ENCODE measurements around the gene FABP7.

FABP7 gene

GRCh38 chr6:122734529-122735395 is 44.8 kb upstream of the FABP7 start:
- Histone ChIP-seq H2AFZ (ENCODE audit: low read depth, low read length) (no peak overlapping the region), H3K27me3 (ENCODE audit: control insufficient read depth in 1 of 2, insufficient read depth in 1 of 2, low read length in 2 of 2) (peaks cover 0 to 2% of the 10 kb centered on the region in 2 experiments), H3K23ac (ENCODE audit: low read length in 2 of 2) (no peak overlapping the region), H2BK120ac (ENCODE audit: low read depth, low read length) (no peak overlapping the region), H3K14ac (ENCODE audit: low read length in 2 of 2) (peak overlapping the region in 1 of 2 experiments; percentile 12), H3K4me3 (ENCODE audit: insufficient read depth in 1 of 2, low read depth in 1 of 2, low read length in 2 of 2) (peak overlapping the region in 1 of 2 experiments; percentile 3), H3K79me1 (replicated peaks; ENCODE audit: low read length, poor library complexity, severe bottlenecking) (no peaks in the 10 kb centered on the region), H4K8ac (ENCODE audit: low read length) (no peak overlapping the region), H3K36me3 (ENCODE audit: control insufficient read depth in 1 of 2, insufficient read depth in 2 of 2, low read depth in 1 of 2, low read length in 2 of 2) (no peaks in the 10 kb centered on the region), H3K9ac (ENCODE audit: low read length) (peak overlapping the region; percentile 18), H2BK15ac (ENCODE audit: low read depth, poor library complexity, severe bottlenecking) (no peak overlapping the region), H2BK12ac (ENCODE audit: low read length in 2 of 2) (no peak overlapping the region), H3K18ac (ENCODE audit: low read depth in 1 of 2, low read length in 2 of 2) (no peak overlapping the region), H3K4me1 (ENCODE audit: control insufficient read depth, insufficient read depth, low read depth, low read length) (no peaks in the 10 kb centered on the region), H2BK5ac (ENCODE audit: low read depth, low read length, poor library complexity, severe bottlenecking) (no peak overlapping the region), H4K91ac (ENCODE audit: low read length) (no peak overlapping the region), H2AK5ac (ENCODE audit: low read length, severe bottlenecking) (no peak overlapping the region), H3K4me2 (ENCODE audit: low read length, poor library complexity, severe bottlenecking) (no peak overlapping the region), H3K27ac (ENCODE audit: low read length, poor library complexity, severe bottlenecking) (no peak overlapping the region), H3K9me3 (ENCODE audit: control insufficient read depth, low read length) (no peaks in the 10 kb centered on the region), H3K4ac (ENCODE audit: low read depth in 1 of 2, low read length in 2 of 2) (peak overlapping the region in 1 of 2 experiments; percentile 30)
- no peak for DNase-seq
- 67% methylated on average over 7 of the region's 10 CpGs for WGBS

GRCh38 chr6:122735582-122735981 is 43.9 kb upstream of the FABP7 start:
- H2AFZ ChIP-seq (ENCODE audit: low read depth, low read length): no peak overlapping the region
- H3K4me1 ChIP-seq (ENCODE audit: control insufficient read depth, insufficient read depth, low read depth, low read length): no peaks in the 10 kb centered on the region
- 93% methylated on average over 3 of the region's 4 CpGs for WGBS

GRCh38 chr6:122736163-122736562 is 43.4 kb upstream of the FABP7 start:
- no peak overlapping the region for H2BK120ac ChIP-seq (ENCODE audit: low read depth, low read length)
- H2BK5ac ChIP-seq (ENCODE audit: low read depth, low read length, poor library complexity, severe bottlenecking): no peak overlapping the region
- peaks cover 0 to 2% of the 10 kb centered on the region in 2 experiments for H3K27me3 ChIP-seq (ENCODE audit: control insufficient read depth in 1 of 2, insufficient read depth in 1 of 2, low read length in 2 of 2)
- no peak overlapping the region for H3K23ac ChIP-seq (ENCODE audit: low read length in 2 of 2)
- no peak overlapping the region for H4K91ac ChIP-seq (ENCODE audit: low read length)
- no peak overlapping the region for H3K4me3 ChIP-seq (ENCODE audit: insufficient read depth in 1 of 2, low read depth in 1 of 2, low read length in 2 of 2)
- no peak for DNase-seq
- H3K27ac ChIP-seq (ENCODE audit: low read length, poor library complexity, severe bottlenecking): no peak overlapping the region
- no peak overlapping the region for H2AK5ac ChIP-seq (ENCODE audit: low read length, severe bottlenecking)
- H3K9ac ChIP-seq (ENCODE audit: low read length): no peak overlapping the region
- H3K4me2 ChIP-seq (ENCODE audit: low read length, poor library complexity, severe bottlenecking): no peak overlapping the region
- no peak overlapping the region for H3K14ac ChIP-seq (ENCODE audit: low read length in 2 of 2)
- H2BK12ac ChIP-seq (ENCODE audit: low read length in 2 of 2): no peak overlapping the region
- H3K79me1 ChIP-seq (replicated peaks; ENCODE audit: low read length, poor library complexity, severe bottlenecking): no peaks in the 10 kb centered on the region
- no peak overlapping the region for H3K4ac ChIP-seq (ENCODE audit: low read depth in 1 of 2, low read length in 2 of 2)
- H4K8ac ChIP-seq (ENCODE audit: low read length): no peak overlapping the region
- no peak overlapping the region for H2BK15ac ChIP-seq (ENCODE audit: low read depth, poor library complexity, severe bottlenecking)
- no peaks in the 10 kb centered on the region for H3K9me3 ChIP-seq (ENCODE audit: control insufficient read depth, low read length)
- H3K4me1 ChIP-seq (ENCODE audit: control insufficient read depth, insufficient read depth, low read depth, low read length): no peaks in the 10 kb centered on the region
- no peak overlapping the region for H3K18ac ChIP-seq (ENCODE audit: low read depth in 1 of 2, low read length in 2 of 2)
- WGBS: 96% methylated on average over 3 of the region's 4 CpGs
- no peak overlapping the region for H2AFZ ChIP-seq (ENCODE audit: low read depth, low read length)
- no peaks in the 10 kb centered on the region for H3K36me3 ChIP-seq (ENCODE audit: control insufficient read depth in 1 of 2, insufficient read depth in 2 of 2, low read depth in 1 of 2, low read length in 2 of 2)

More at GRCh38 chr6:122735582-122735981, 43.9 kb upstream of the FABP7 start:
- H3K23ac ChIP-seq (ENCODE audit: low read length in 2 of 2): no peak overlapping the region
- no peak overlapping the region for H3K18ac ChIP-seq (ENCODE audit: low read depth in 1 of 2, low read length in 2 of 2)
- no peak overlapping the region for H2BK15ac ChIP-seq (ENCODE audit: low read depth, poor library complexity, severe bottlenecking)
- no peaks in the 10 kb centered on the region for H3K9me3 ChIP-seq (ENCODE audit: control insufficient read depth, low read length)
- H3K79me1 ChIP-seq (replicated peaks; ENCODE audit: low read length, poor library complexity, severe bottlenecking): no peaks in the 10 kb centered on the region
- no peak overlapping the region for H3K9ac ChIP-seq (ENCODE audit: low read length)
- no peak overlapping the region for H4K91ac ChIP-seq (ENCODE audit: low read length)
- H3K27me3 ChIP-seq (ENCODE audit: control insufficient read depth in 1 of 2, insufficient read depth in 1 of 2, low read length in 2 of 2): peaks cover 0 to 2% of the 10 kb centered on the region in 2 experiments
- no peak for DNase-seq
- no peak overlapping the region for H3K4me2 ChIP-seq (ENCODE audit: low read length, poor library complexity, severe bottlenecking)
- H3K4me3 ChIP-seq (ENCODE audit: insufficient read depth in 1 of 2, low read depth in 1 of 2, low read length in 2 of 2): no peak overlapping the region
- no peak overlapping the region for H2AK5ac ChIP-seq (ENCODE audit: low read length, severe bottlenecking)
- H2BK12ac ChIP-seq (ENCODE audit: low read length in 2 of 2): no peak overlapping the region
- no peak overlapping the region for H3K4ac ChIP-seq (ENCODE audit: low read depth in 1 of 2, low read length in 2 of 2)
- no peaks in the 10 kb centered on the region for H3K36me3 ChIP-seq (ENCODE audit: control insufficient read depth in 1 of 2, insufficient read depth in 2 of 2, low read depth in 1 of 2, low read length in 2 of 2)
- no peak overlapping the region for H2BK120ac ChIP-seq (ENCODE audit: low read depth, low read length)
- no peak overlapping the region for H2BK5ac ChIP-seq (ENCODE audit: low read depth, low read length, poor library complexity, severe bottlenecking)
- no peak overlapping the region for H3K27ac ChIP-seq (ENCODE audit: low read length, poor library complexity, severe bottlenecking)
- H4K8ac ChIP-seq (ENCODE audit: low read length): no peak overlapping the region
- H3K14ac ChIP-seq (ENCODE audit: low read length in 2 of 2): no peak overlapping the region

- Histone ChIP-seq H3K4me2 (ENCODE audit: low read length, poor library complexity, severe bottlenecking) (no peak overlapping the region), H3K27ac (ENCODE audit: low read length, poor library complexity, severe bottlenecking) (no peak overlapping the region), H3K14ac (ENCODE audit: low read length in 2 of 2) (no peak overlapping the region), H2BK15ac (ENCODE audit: low read depth, poor library complexity, severe bottlenecking) (no peak overlapping the region), H3K18ac (ENCODE audit: low read depth in 1 of 2, low read length in 2 of 2) (no peak overlapping the region), H2BK5ac (ENCODE audit: low read depth, low read length, poor library complexity, severe bottlenecking) (no peak overlapping the region), H3K4me1 (ENCODE audit: control insufficient read depth, insufficient read depth, low read depth, low read length) (no peaks in the 10 kb centered on the region), H3K79me1 (replicated peaks; ENCODE audit: low read length, poor library complexity, severe bottlenecking) (no peaks in the 10 kb centered on the region), H2BK12ac (ENCODE audit: low read length in 2 of 2) (no peak overlapping the region), H3K9ac (ENCODE audit: low read length) (no peak overlapping the region), H2BK120ac (ENCODE audit: low read depth, low read length) (no peak overlapping the region), H3K9me3 (ENCODE audit: control insufficient read depth, low read length) (no peaks in the 10 kb centered on the region), H4K8ac (ENCODE audit: low read length) (no peak overlapping the region), H4K91ac (ENCODE audit: low read length) (no peak overlapping the region), H2AFZ (ENCODE audit: low read depth, low read length) (no peak overlapping the region), H3K4ac (ENCODE audit: low read depth in 1 of 2, low read length in 2 of 2) (no peak overlapping the region), H3K27me3 (ENCODE audit: control insufficient read depth in 1 of 2, insufficient read depth in 1 of 2, low read length in 2 of 2) (peaks cover 0 to 2% of the 10 kb centered on the region in 2 experiments), H2AK5ac (ENCODE audit: low read length, severe bottlenecking) (no peak overlapping the region), H3K36me3 (ENCODE audit: control insufficient read depth in 1 of 2, insufficient read depth in 2 of 2, low read depth in 1 of 2, low read length in 2 of 2) (no peaks in the 10 kb centered on the region), H3K4me3 (ENCODE audit: insufficient read depth in 1 of 2, low read depth in 1 of 2, low read length in 2 of 2) (no peak overlapping the region), H3K23ac (ENCODE audit: low read length in 2 of 2) (no peak overlapping the region)
- WGBS: 100% methylated on average over 1 of the region's 3 CpGs
- DNase-seq: no peak
Observed at GRCh38 chr6:122736616-122737015, 42.9 kb upstream of the FABP7 start.
